ENCODE results near the gene IMMP2L. TPM values are rescaled to one million over a fixed set of nuclear protein-coding genes. Genes with fewer than 3 reads are reported as not detected.
"Not testable (repeated sequence)": the region's sequence is repeated elsewhere in the genome, so short reads cannot be mapped to it uniquely, and the experiment has no call there.

The IMMP2L gene
- total RNA-seq, 1 donor from 2014 or later = 17.8 TPM

DNA sequence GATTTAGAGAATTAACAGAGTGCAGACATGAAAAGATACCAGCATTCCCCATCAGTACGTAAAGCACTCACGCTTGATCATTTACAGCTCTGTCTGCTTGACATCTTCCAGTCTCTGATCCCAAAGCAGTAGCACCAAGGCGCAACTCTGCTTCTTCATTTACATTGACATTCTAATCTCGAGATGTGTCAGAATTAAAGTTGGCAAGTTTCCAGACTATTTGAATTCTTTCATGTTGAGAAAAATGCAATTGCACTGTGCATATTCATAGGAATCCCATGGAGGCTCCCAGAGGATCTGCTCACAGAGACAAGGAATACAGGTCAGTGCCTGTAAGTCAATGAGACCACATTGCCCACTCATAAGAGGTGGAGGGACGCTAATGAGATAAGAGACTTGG is 287.4 kb downstream of the IMMP2L start:
- H3K27me3 ChIP-seq (ENCODE audit: low read depth) = no peaks in the 10 kb centered on the region
- peaks cover 8% of the 10 kb centered on the region for H3K4me1 ChIP-seq
- no peaks in the 10 kb centered on the region for H3K36me3 ChIP-seq
- H3K27ac ChIP-seq (replicated peaks) = no peak overlapping the region
- intact Hi-C loops (cut with micrococcal nuclease) = no loop called here
- no peak for DNase-seq
- no peaks in the 10 kb centered on the region for H3K9me3 ChIP-seq (replicated peaks)
- H3K4me3 ChIP-seq = no peak overlapping the region
- TF ChIP-seq, protein P1, sequence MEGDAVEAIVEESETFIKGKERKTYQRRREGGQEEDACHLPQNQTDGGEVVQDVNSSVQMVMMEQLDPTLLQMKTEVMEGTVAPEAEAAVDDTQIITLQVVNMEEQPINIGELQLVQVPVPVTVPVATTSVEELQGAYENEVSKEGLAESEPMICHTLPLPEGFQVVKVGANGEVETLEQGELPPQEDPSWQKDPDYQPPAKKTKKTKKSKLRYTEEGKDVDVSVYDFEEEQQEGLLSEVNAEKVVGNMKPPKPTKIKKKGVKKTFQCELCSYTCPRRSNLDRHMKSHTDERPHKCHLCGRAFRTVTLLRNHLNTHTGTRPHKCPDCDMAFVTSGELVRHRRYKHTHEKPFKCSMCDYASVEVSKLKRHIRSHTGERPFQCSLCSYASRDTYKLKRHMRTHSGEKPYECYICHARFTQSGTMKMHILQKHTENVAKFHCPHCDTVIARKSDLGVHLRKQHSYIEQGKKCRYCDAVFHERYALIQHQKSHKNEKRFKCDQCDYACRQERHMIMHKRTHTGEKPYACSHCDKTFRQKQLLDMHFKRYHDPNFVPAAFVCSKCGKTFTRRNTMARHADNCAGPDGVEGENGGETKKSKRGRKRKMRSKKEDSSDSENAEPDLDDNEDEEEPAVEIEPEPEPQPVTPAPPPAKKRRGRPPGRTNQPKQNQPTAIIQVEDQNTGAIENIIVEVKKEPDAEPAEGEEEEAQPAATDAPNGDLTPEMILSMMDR (IDR thresholded peaks at IDR 0.05; ENCODE audit: borderline replicate concordance) = no peak

DNA sequence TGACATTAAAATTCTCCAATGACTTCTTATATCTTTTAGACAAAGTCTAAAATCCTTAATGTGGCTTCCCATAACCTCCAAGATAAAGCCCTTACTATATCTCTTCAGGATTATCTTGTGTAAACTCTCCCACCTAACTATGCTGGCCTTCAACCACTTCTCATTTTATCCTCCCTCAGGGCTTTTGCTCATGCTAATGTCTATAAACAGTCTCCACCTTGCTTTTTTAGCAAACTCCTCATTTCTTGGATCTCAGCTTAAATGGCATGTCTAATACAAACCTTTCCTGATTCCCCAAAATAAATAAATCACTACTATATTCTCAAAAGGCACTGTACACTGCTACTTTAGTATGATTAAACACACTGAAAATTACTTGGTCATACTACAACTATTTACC is 290.2 kb downstream of the IMMP2L start:
- no peak for DNase-seq
- TF ChIP-seq, protein P1 (IDR thresholded peaks at IDR 0.05; ENCODE audit: borderline replicate concordance) = no peak
- no peaks in the 10 kb centered on the region for H3K36me3 ChIP-seq
- H3K4me1 ChIP-seq = peaks cover 8% of the 10 kb centered on the region
- no peaks in the 10 kb centered on the region for H3K27me3 ChIP-seq (ENCODE audit: low read depth)
- no peaks in the 10 kb centered on the region for H3K9me3 ChIP-seq (replicated peaks)
- intact Hi-C loops (cut with micrococcal nuclease) = no loop called here
- H3K27ac ChIP-seq (replicated peaks) = no peak overlapping the region
- H3K4me3 ChIP-seq = no peak overlapping the region

DNA sequence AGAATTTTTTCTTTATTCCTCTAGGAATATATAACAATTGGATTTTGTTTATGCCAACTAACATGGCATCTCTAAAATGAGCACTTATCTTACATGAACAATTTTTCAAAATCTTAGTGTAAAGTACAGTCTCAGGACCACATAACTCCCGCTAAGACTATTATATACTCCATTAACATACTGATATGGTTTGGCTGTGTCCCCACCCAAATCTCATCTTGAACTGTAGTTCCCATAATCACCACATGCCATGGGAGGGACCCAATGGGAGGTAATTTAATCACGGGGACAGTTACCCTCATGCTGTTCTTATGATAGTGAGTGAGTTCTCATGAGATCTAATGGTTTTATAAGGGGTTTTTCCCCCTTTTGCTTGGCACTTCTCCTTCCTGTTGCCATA is 291.5 kb downstream of the IMMP2L start:
- DNase-seq; intact Hi-C loops (cut with micrococcal nuclease); H3K36me3 ChIP-seq: not testable (repeated sequence)

DNA sequence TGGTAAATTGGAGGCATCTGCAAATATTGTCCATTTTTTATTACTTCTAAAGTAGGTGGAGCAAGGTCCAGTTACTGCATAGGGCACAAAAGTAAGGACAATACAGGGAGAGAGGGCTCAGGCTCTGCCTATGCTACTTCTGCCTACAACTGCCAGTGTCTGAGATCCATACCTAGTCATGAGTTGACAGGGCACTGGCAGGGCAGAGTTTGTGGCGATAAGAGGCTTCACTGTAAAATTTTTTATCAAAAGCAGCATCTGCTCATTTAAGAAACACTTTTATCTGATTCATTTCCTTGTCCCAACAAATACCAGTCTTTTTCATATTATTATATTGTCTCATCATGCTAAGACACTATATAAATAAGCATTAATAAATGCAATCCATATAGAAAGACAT is 293.4 kb downstream of the IMMP2L start:
- Histone ChIP-seq H3K4me1 (peaks cover 13% of the 10 kb centered on the region), H3K36me3 (no peaks in the 10 kb centered on the region), H3K27me3 (ENCODE audit: low read depth) (no peaks in the 10 kb centered on the region), H3K4me3 (no peak overlapping the region), H3K9me3 (replicated peaks) (no peaks in the 10 kb centered on the region), H3K27ac (replicated peaks) (no peak overlapping the region)
- DNase-seq = no peak
- intact Hi-C loops (cut with micrococcal nuclease) = no loop called here
- TF ChIP-seq, protein P1 (IDR thresholded peaks at IDR 0.05; ENCODE audit: borderline replicate concordance) = no peak

More for the DNA sequence above, 291.5 kb downstream of the IMMP2L start:
- not testable (repeated sequence) for H3K4me1 ChIP-seq; H3K9me3 ChIP-seq (replicated peaks); H3K4me3 ChIP-seq; H3K27me3 ChIP-seq (ENCODE audit: low read depth); H3K27ac ChIP-seq (replicated peaks)

DNA sequence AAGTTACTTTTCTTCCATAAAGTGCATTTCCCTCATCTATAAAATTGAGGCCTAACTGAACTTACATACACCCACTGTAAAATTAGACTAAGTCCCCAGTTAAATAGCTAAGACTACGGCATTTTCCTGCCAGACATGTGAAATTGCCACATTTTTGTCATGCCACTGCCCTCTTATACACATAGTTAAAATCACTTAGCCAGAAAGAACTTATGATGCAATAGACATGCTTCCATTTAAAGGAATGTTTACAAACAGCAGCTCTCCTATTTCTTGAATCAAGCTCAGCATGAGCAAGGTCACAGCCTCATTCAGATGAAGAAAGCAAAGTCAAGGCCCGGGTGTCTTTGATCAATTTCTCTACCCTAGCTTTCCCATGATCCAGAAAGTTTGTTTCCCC is 295.7 kb downstream of the IMMP2L start:
- intact Hi-C loops (cut with micrococcal nuclease) = no loop called here
- Histone ChIP-seq H3K36me3 (no peaks in the 10 kb centered on the region), H3K4me1 (peaks cover 17% of the 10 kb centered on the region), H3K4me3 (no peak overlapping the region), H3K9me3 (replicated peaks) (no peaks in the 10 kb centered on the region), H3K27me3 (ENCODE audit: low read depth) (no peaks in the 10 kb centered on the region), H3K27ac (replicated peaks) (no peak overlapping the region)
- no peak for DNase-seq
- TF ChIP-seq, protein P1 (IDR thresholded peaks at IDR 0.05; ENCODE audit: borderline replicate concordance) = no peak

DNA sequence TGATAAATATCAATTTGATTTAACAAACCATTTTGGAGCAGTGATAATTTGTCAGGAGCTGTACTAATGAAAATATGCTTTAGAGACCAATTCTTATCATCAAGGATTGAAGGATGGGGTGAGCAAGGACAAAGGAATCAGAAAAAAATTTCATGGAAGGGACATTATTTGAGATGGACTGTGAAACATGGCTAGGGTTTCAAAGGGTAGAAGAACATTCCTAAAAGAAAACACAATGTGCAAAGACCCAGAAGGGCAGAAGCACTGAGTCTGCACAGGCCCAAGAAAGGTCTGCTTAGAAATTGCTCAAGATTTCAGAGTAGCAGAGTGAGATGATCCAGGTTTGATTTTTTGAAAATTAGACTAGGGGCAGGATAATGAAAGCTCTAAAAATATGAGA is 296.9 kb downstream of the IMMP2L start:
- no peak for DNase-seq
- Histone ChIP-seq H3K9me3 (replicated peaks) (no peaks in the 10 kb centered on the region), H3K4me3 (no peak overlapping the region), H3K27me3 (ENCODE audit: low read depth) (no peaks in the 10 kb centered on the region), H3K4me1 (peaks cover 17% of the 10 kb centered on the region), H3K27ac (replicated peaks) (no peak overlapping the region), H3K36me3 (no peaks in the 10 kb centered on the region)
- intact Hi-C loops (cut with micrococcal nuclease) = no loop called here
- TF ChIP-seq, protein P1 (IDR thresholded peaks at IDR 0.05; ENCODE audit: borderline replicate concordance) = no peak

Measured in left ventricle myocardium inferior (tissue), 1 donor.